Endodermal cell (in vitro differentiated cells): ENCODE data around the gene SLC52A1. TPM values are rescaled to one million over a fixed set of nuclear protein-coding genes. Genes with fewer than 3 reads are reported as not detected.
A peak's percentile ranks its signal among the peaks of the same experiment; 100 is the strongest.

Experiments
- DNase-seq: peaks from one replicate; pipeline ENCODE4 v3.0.0-alpha.2; 2017
- H3K27ac ChIP-seq: 2 replicates; pipeline ENCODE4 v1.5.1; 2013; ENCODE audit warnings: mild to moderate bottlenecking, low read depth, low read length, moderate library complexity
- H3K27me3 ChIP-seq: 2 replicates; pipeline ENCODE4 v1.6.1; 2013; ENCODE audit warnings: mild to moderate bottlenecking, low read length, moderate library complexity; ENCODE audit not compliant: insufficient read depth, control insufficient read depth, poor library complexity, severe bottlenecking
- H3K36me3 ChIP-seq: 2 replicates; pipeline ENCODE4 v1.7.0; 2013; ENCODE audit warnings: mild to moderate bottlenecking, low read length, moderate library complexity; ENCODE audit not compliant: control insufficient read depth, insufficient read depth
- H3K4me1 ChIP-seq: one replicate; pipeline ENCODE4 v1.7.0; 2013; ENCODE audit warnings: low read length; ENCODE audit not compliant: control insufficient read depth, insufficient read depth
- H3K4me3 ChIP-seq: 2 replicates; pipeline ENCODE4 v1.5.1; 2013; ENCODE audit warnings: mild to moderate bottlenecking, low read length, moderate library complexity
- H3K9ac ChIP-seq: 2 replicates; pipeline ENCODE4 v1.6.1; 2013; ENCODE audit warnings: mild to moderate bottlenecking, low read length, moderate library complexity; ENCODE audit not compliant: poor library complexity, severe bottlenecking; ENCODE audit errors: extremely low read depth
- H3K9me3 ChIP-seq: 2 replicates; pipeline ENCODE4 v1.6.1; 2013; ENCODE audit warnings: mild to moderate bottlenecking, low read length, moderate library complexity; ENCODE audit not compliant: control insufficient read depth
- H3K27ac Mint-ChIP-seq: 2 replicates; pipeline ENCODE4 v1.8.0; 2020; ENCODE audit warnings: mixed read lengths
- H3K27me3 Mint-ChIP-seq: 2 replicates; pipeline ENCODE4 v1.8.0; 2021; ENCODE audit warnings: mild to moderate bottlenecking, mixed read lengths; ENCODE audit not compliant: insufficient read depth
- H3K36me3 Mint-ChIP-seq: 2 replicates; pipeline ENCODE4 v1.8.0; 2020; ENCODE audit warnings: low read depth, mixed read lengths
- H3K4me1 Mint-ChIP-seq: 2 replicates; pipeline ENCODE4 v1.8.0; 2020; ENCODE audit warnings: mixed read lengths
- H3K4me3 Mint-ChIP-seq: 2 replicates; pipeline ENCODE4 v1.8.0; 2020; ENCODE audit warnings: mild to moderate bottlenecking, moderate library complexity, mixed read lengths
- H3K9me3 Mint-ChIP-seq: 2 replicates; pipeline ENCODE4 v1.8.0; 2020; ENCODE audit warnings: mild to moderate bottlenecking, mixed read lengths
- CTCF ChIP-seq: fragments of 200-600 bp; sonication (generic); conservative IDR thresholded peaks from 2 replicates; pipeline ENCODE4 v1.5.0; 2021; ENCODE audit warnings: antibody characterized with exemption, mild to moderate bottlenecking
- WGBS, 2 experiments: methylation state at CpG; one replicate each; pipeline versions ENCODE4 v1.1.5 to v1.1.7; 2013; ENCODE audit warnings: missing lambda C conversion rate in 2 of 2, mixed read lengths in 1 of 2; ENCODE audit not compliant: insufficient coverage in 1 of 2, insufficient read length in 1 of 2; 5-methylcytosine and 5-hydroxymethylcytosine counted together
- total RNA-seq, 2 donors: library from RNA; stranded (reverse); fragmentation: NEBNext Ultra II Directional in 1 of 2; extraction: Animal tissue kit (Norgen Biotek cat#: 25700) in 1 of 2; gene quantifications; 2 replicates in 1 of 2; 3 replicates in 1 of 2; pipeline ENCODE4 v1.2.1, GENCODE V29; 2021

SLC52A1 gene
- total RNA-seq, 2 donors from 2014 or later = 0.13 TPM; not detected in 1

- H3K9ac ChIP-seq = peak within 1 kb of the TSS; percentile 83
- Mint-ChIP-seq H3K27me3 (peaks cover 29% of the 10 kb centered on the region), H3K4me1 (peaks cover 10% of the 10 kb centered on the region), H3K9me3 (no peaks in the 10 kb centered on the region), H3K36me3 (peaks cover 22% of the 10 kb centered on the region), H3K4me3 (peak within 1 kb of the TSS; percentile 84), H3K27ac (peak within 1 kb of the TSS; percentile 64)
- H3K27me3 ChIP-seq = peaks cover 8% of the 10 kb centered on the region
- peak within 1 kb of the TSS; percentile 74 for H3K27ac ChIP-seq
- peaks cover 29% of the 10 kb centered on the region for H3K36me3 ChIP-seq
- H3K4me3 ChIP-seq = peak within 1 kb of the TSS; percentile 97
- H3K4me1 ChIP-seq = peaks cover 12% of the 10 kb centered on the region
- peak; percentile 99 for DNase-seq
- 0% methylated on average over 19 to 93 of the region's 93 CpGs for WGBS, 2 experiments
- peak; percentile 17 for TF ChIP-seq CTCF
- H3K9me3 ChIP-seq = no peaks in the 10 kb centered on the region
Measured at GRCh38 chr17:4997302-4998026, 37.8 kb downstream of the SLC52A1 start, which contains the start of the genes INCA1 and KIF1C. Gene INCA1 (minus strand): TSS chr17:4997522. CDS start chr17:4994437, 3,085 bp downstream. Gene KIF1C (plus strand): TSS chr17:4997950. CDS start chr17:5000247, 2,297 bp downstream.

- Histone ChIP-seq H3K36me3 (no peaks in the 10 kb centered on the region), H3K9me3 (no peaks in the 10 kb centered on the region), H3K27ac (no peak overlapping the region), H3K4me1 (no peaks in the 10 kb centered on the region), H3K4me3 (no peak overlapping the region), H3K27me3 (peaks cover 16% of the 10 kb centered on the region), H3K9ac (no peak overlapping the region)
- DNase-seq = no peak
- Mint-ChIP-seq H3K4me3 (no peak overlapping the region), H3K4me1 (peaks cover 5% of the 10 kb centered on the region), H3K27me3 (peaks cover 38% of the 10 kb centered on the region), H3K27ac (no peak overlapping the region), H3K36me3 (no peaks in the 10 kb centered on the region), H3K9me3 (no peaks in the 10 kb centered on the region)
- no peak for TF ChIP-seq CTCF
- 85 to 95% methylated on average over 3 to 6 of the region's 6 CpGs for WGBS, 2 experiments
Measured at GRCh38 chr17:4994081-4994595, 41.1 kb downstream of the SLC52A1 start.

DNA sequence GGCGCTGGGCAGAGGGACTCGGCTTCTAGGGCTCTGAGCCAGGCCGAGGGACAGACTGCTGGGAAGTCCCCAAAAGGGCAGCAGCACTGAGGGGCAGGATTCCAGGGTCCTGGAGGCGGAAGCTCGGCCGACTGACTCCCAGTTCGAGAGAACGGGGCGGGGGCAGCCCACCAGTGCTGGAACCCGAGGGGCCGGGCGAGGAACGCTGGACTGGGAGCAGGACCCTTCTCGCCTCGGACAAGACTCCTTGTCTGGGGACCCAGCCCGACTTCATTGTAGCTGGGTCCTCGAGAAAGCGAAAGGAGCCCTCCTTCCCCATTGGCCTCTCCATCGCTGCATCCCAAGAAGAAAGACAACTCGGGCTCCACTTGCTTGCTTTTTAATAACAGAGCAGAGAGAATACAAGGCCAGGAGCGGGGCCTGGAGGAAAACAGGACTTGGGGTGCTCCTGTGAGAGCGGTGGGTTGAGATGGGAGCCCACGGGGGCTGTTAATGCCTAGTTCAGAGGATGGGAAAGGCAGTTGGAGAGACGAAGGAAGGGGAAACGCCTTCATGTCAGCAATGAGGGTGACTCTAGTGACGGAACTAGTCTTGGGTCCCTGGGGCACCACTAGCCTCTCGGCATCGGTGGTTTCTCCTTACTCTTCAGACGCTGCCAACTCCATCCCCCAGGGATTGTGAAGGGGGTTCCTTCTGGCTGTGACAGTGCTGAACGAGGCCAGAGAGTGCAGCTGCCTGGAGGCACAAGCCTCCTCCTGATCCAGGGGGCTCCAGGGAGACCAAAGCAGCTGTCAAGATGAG lies 47.3 kb downstream of the SLC52A1 start:
- Histone ChIP-seq H3K27ac (no peak overlapping the region), H3K9ac (no peak overlapping the region)

More for the DNA sequence above, 47.3 kb downstream of the SLC52A1 start:
- Mint-ChIP-seq H3K4me1 (peaks cover 17% of the 10 kb centered on the region), H3K9me3 (no peaks in the 10 kb centered on the region), H3K27me3 (peaks cover 37% of the 10 kb centered on the region), H3K27ac (no peak overlapping the region), H3K4me3 (peak overlapping the region; percentile 74), H3K36me3 (no peaks in the 10 kb centered on the region)
- Histone ChIP-seq H3K4me1 (no peaks in the 10 kb centered on the region), H3K4me3 (peak overlapping the region; percentile 80), H3K9me3 (no peaks in the 10 kb centered on the region), H3K36me3 (no peaks in the 10 kb centered on the region), H3K27me3 (peaks cover 12% of the 10 kb centered on the region)
- 30 to 43% methylated on average over 17 to 30 of the region's 30 CpGs for WGBS, 2 experiments
- DNase-seq = no peak
- TF ChIP-seq CTCF = no peak
